ENCODE data around the gene KANSL3. TPM values are rescaled to one million over a fixed set of nuclear protein-coding genes. Genes with fewer than 3 reads are reported as not detected.

Gene KANSL3
- total RNA-seq, 1 donor from 2014 or later, result 56.1 TPM

- H3K4me3 ChIP-seq, result no peak overlapping the region
- no peaks in the 10 kb centered on the region for H3K4me1 ChIP-seq
- DNase-seq (ENCODE audit: low spot score in 2 of 2), result no peak
- intact Hi-C loops (cut with DNase I), result no loop called here
- H3K27ac ChIP-seq, result no peak overlapping the region
- TF ChIP-seq CTCF (IDR thresholded peaks at IDR 0.05), result no peak
- H3K27me3 ChIP-seq, result no peaks in the 10 kb centered on the region
- H3K9me3 ChIP-seq, result no peaks in the 10 kb centered on the region
- H3K36me3 ChIP-seq, result peaks cover 34 to 50% of the 10 kb centered on the region in 2 donors
Observed at GRCh38 chr2:96591494-96591893, 46.6 kb downstream of the KANSL3 start.

GRCh38 chr2:96591054-96591453, 47.1 kb downstream of the KANSL3 start:
- no peak for DNase-seq (ENCODE audit: low spot score in 2 of 2)
- no peak for TF ChIP-seq CTCF (IDR thresholded peaks at IDR 0.05)
- Histone ChIP-seq H3K27ac (no peak overlapping the region), H3K27me3 (no peaks in the 10 kb centered on the region), H3K9me3 (no peaks in the 10 kb centered on the region), H3K4me1 (no peaks in the 10 kb centered on the region), H3K4me3 (no peak overlapping the region), H3K36me3 (peaks cover 30 to 45% of the 10 kb centered on the region in 2 donors)
- intact Hi-C loops (cut with DNase I), result no loop called here

- Histone ChIP-seq H3K4me3 (no peak overlapping the region), H3K36me3 (peaks cover 0 to 29% of the 10 kb centered on the region in 2 donors), H3K9me3 (no peaks in the 10 kb centered on the region), H3K27me3 (no peaks in the 10 kb centered on the region), H3K27ac (no peak overlapping the region), H3K4me1 (no peaks in the 10 kb centered on the region)
- TF ChIP-seq CTCF (IDR thresholded peaks at IDR 0.05), result no peak
- intact Hi-C loops (cut with DNase I), result no loop called here
- no peak for DNase-seq (ENCODE audit: low spot score in 2 of 2)
Observed at GRCh38 chr2:96587843-96588242, 50.3 kb downstream of the KANSL3 start.

- no peak for DNase-seq (ENCODE audit: low spot score in 2 of 2)
- Histone ChIP-seq H3K4me1 (no peaks in the 10 kb centered on the region), H3K9me3 (no peaks in the 10 kb centered on the region), H3K4me3 (no peak overlapping the region), H3K27ac (no peak overlapping the region), H3K27me3 (no peaks in the 10 kb centered on the region), H3K36me3 (peaks cover 0 to 18% of the 10 kb centered on the region in 2 donors)
- intact Hi-C loops (cut with DNase I), result no loop called here
- no peak for TF ChIP-seq CTCF (IDR thresholded peaks at IDR 0.05)
Observed at GRCh38 chr2:96584017-96584416, 54.1 kb downstream of the KANSL3 start.

GRCh38 chr2:96580771-96581170, 57.3 kb downstream of the KANSL3 start:
- Histone ChIP-seq H3K36me3 (peaks cover 0 to 18% of the 10 kb centered on the region in 2 donors), H3K27me3 (no peaks in the 10 kb centered on the region), H3K4me3 (no peak overlapping the region), H3K4me1 (no peaks in the 10 kb centered on the region), H3K27ac (no peak overlapping the region), H3K9me3 (no peaks in the 10 kb centered on the region)
- TF ChIP-seq CTCF (IDR thresholded peaks at IDR 0.05), result no peak
- DNase-seq (ENCODE audit: low spot score in 2 of 2), result no peak
- intact Hi-C loops (cut with DNase I), result no loop called here

GRCh38 chr2:96579422-96579821, 58.7 kb downstream of the KANSL3 start:
- DNase-seq (ENCODE audit: low spot score in 2 of 2), result no peak
- H3K27me3 ChIP-seq, result no peaks in the 10 kb centered on the region
- intact Hi-C loops (cut with DNase I), result no loop called here
- no peak overlapping the region for H3K27ac ChIP-seq
- H3K4me3 ChIP-seq, result no peak overlapping the region
- no peaks in the 10 kb centered on the region for H3K9me3 ChIP-seq
- no peaks in the 10 kb centered on the region for H3K4me1 ChIP-seq
- TF ChIP-seq CTCF (IDR thresholded peaks at IDR 0.05), result no peak
- H3K36me3 ChIP-seq, result peaks cover 0 to 15% of the 10 kb centered on the region in 2 donors

Measured in ascending aorta (tissue), 2 donors.